Keratinocyte (primary cell): ENCODE results near the gene SLC27A5. TPM values are rescaled to one million over a fixed set of nuclear protein-coding genes. Genes with fewer than 3 reads are reported as not detected.

Source experiments
- DNase-seq: peaks from one replicate; pipeline ENCODE4 v3.0.0-alpha.2; 2011; ENCODE audit warnings: low read depth, missing footprints, low spot score
- FAIRE-seq: peaks from 2 replicates; lab custom pipeline; 2011; peaks lifted over from hg19 to GRCh38; lab: Jason Lieb, UNC
- H2AFZ ChIP-seq: 2 replicates; pipeline ENCODE4 v1.6.0; 2012; ENCODE audit warnings: low read length, control low read depth, inconsistent platforms; ENCODE audit not compliant: control insufficient read depth
- H3K27ac ChIP-seq: 2 replicates; pipeline ENCODE4 v1.5.1; 2011; ENCODE audit warnings: low read length; ENCODE audit not compliant: control insufficient read depth, insufficient read depth
- H3K27me3 ChIP-seq: 3 replicates; pipeline ENCODE4 v1.6.0; 2011; ENCODE audit warnings: low read length; ENCODE audit not compliant: control insufficient read depth, insufficient read depth; ENCODE audit errors: extremely low read depth
- H3K36me3 ChIP-seq, 2 experiments: 2 replicates in 1 of 2; 3 replicates in 1 of 2; pipeline ENCODE4 v1.5.1; 2011; ENCODE audit warnings: low read length in 2 of 2, mild to moderate bottlenecking in 1 of 2; ENCODE audit not compliant: control insufficient read depth in 2 of 2, insufficient read depth in 2 of 2; ENCODE audit errors: extremely low read depth in 1 of 2
- H3K4me1 ChIP-seq: 3 replicates; pipeline ENCODE4 v1.5.1; 2011; ENCODE audit warnings: low read length; ENCODE audit not compliant: control insufficient read depth, insufficient read depth; ENCODE audit errors: extremely low read depth
- H3K4me2 ChIP-seq: 3 replicates; pipeline ENCODE4 v1.6.0; 2011; ENCODE audit warnings: low read depth, low read length; ENCODE audit not compliant: control insufficient read depth, insufficient read depth; ENCODE audit errors: extremely low read depth
- H3K4me3 ChIP-seq, 3 experiments: fragments of 200-600 bp in 1 of 3; sonication (generic) in 1 of 3; 2 replicates in 2 of 3; 3 replicates in 1 of 3; pipeline ENCODE4 v1.5.1; 2011 to 2016; ENCODE audit warnings: low read length in 3 of 3, mild to moderate bottlenecking in 3 of 3, control low read depth in 2 of 3, inconsistent platforms in 1 of 3, low read depth in 1 of 3, mixed read lengths in 1 of 3, mixed run types in 1 of 3, moderate library complexity in 1 of 3; ENCODE audit not compliant: control insufficient read depth in 2 of 3, insufficient read depth in 2 of 3; ENCODE audit errors: extremely low read depth in 1 of 3
- H3K79me2 ChIP-seq: 2 replicates; pipeline ENCODE4 v1.6.0; 2012; ENCODE audit warnings: low read length; ENCODE audit not compliant: control insufficient read depth, insufficient read depth
- H3K9ac ChIP-seq: 3 replicates; pipeline ENCODE4 v1.6.0; 2011; ENCODE audit warnings: low read length; ENCODE audit not compliant: control insufficient read depth, insufficient read depth; ENCODE audit errors: extremely low read depth
- H3K9me1 ChIP-seq: 3 replicates; pipeline ENCODE4 v1.6.0; 2011; ENCODE audit warnings: low read length; ENCODE audit not compliant: control insufficient read depth, insufficient read depth; ENCODE audit errors: extremely low read depth
- H3K9me3 ChIP-seq: 2 replicates; pipeline ENCODE4 v1.5.1; 2012; ENCODE audit warnings: low read depth, low read length; ENCODE audit not compliant: control insufficient read depth
- H4K20me1 ChIP-seq: 3 replicates; pipeline ENCODE4 v1.6.0; 2011; ENCODE audit warnings: low read length; ENCODE audit not compliant: control insufficient read depth, insufficient read depth; ENCODE audit errors: extremely low read depth
- CTCF ChIP-seq, 3 experiments: IDR thresholded peaks in 1 of 3; conservative IDR thresholded peaks in 1 of 3; optimal IDR thresholded peaks in 1 of 3; 2 replicates in 2 of 3; 3 replicates in 1 of 3; pipeline versions ENCODE3 to v1.5.1; 2011; ENCODE audit warnings: low read length in 3 of 3, mild to moderate bottlenecking in 3 of 3, moderate library complexity in 2 of 3, control low read depth in 1 of 3, inconsistent platforms in 1 of 3; ENCODE audit not compliant: insufficient read depth in 2 of 3; ENCODE audit errors: extremely low read depth in 1 of 3
- EZH2 ChIP-seq: IDR thresholded peaks from one replicate; pipeline ENCODE4 v1.6.1; 2012; ENCODE audit warnings: inconsistent platforms, mild to moderate bottlenecking, low read length, moderate library complexity
- dilution Hi-C: fragments of 300-500 bp; cut with MboI; formaldehyde crosslinking; loops from one replicate; pipeline ENCODE4 v1.7.0; 2020; ENCODE audit warnings: low sequenced_read_pairs; ENCODE audit not compliant: extremely low pct_ligation_motif_present
- polyA plus RNA-seq, 5 experiments: library from polyadenylated mRNA; depleted of rRNA in 3 of 5; stranded (reverse) in 3 of 5; stranded (forward) in 1 of 5; unstranded in 1 of 5; fragments of >200 nt; gene quantifications; 1 replicate in 1 of 5; 2 replicates in 3 of 5; 3 replicates in 1 of 5; pipeline versions ENCODE4 v1.2.1 to v1.2.3, GENCODE V29; 2011 to 2012; ENCODE audit warnings: missing spikeins in 2 of 5, low read depth in 1 of 5, low replicate concordance in 1 of 5

Gene SLC27A5
- polyA plus RNA-seq, 1 donor (not counting 4 experiments of a cell fraction or from before 2014, with no cell fraction given): 13.4 TPM

GRCh38 chr19:58469241-58470013 lies 42.4 kb downstream of the SLC27A5 start:
- Histone ChIP-seq H3K9ac (no peak overlapping the region), H3K9me1 (no peaks in the 10 kb centered on the region), H3K27me3 (no peaks in the 10 kb centered on the region), H2AFZ (no peak overlapping the region), H3K9me3 (no peaks in the 10 kb centered on the region), H3K36me3 (peaks cover 0 to 15% of the 10 kb centered on the region in 2 experiments), H3K4me2 (no peak overlapping the region), H3K4me1 (peaks cover 14% of the 10 kb centered on the region), H3K4me3 (no peak overlapping the region), H3K27ac (no peak overlapping the region), H4K20me1 (peaks cover 4% of the 10 kb centered on the region), H3K79me2 (peaks cover 23% of the 10 kb centered on the region)
- dilution Hi-C loops: no loop called here
- no peak for DNase-seq
- TF ChIP-seq EZH2 (no peak), CTCF (optimal IDR thresholded peaks at IDR 0.05 in 1 of 3, IDR thresholded peaks at IDR 0.05 in 1 of 3, conservative IDR thresholded peaks at IDR 0.05 in 1 of 3; ENCODE audit: extremely low read depth in 1 of 3, insufficient read depth in 2 of 3, low read length in 3 of 3) (no peak)
- no peak for FAIRE-seq

- no peak overlapping the region for H2AFZ ChIP-seq
- no peaks in the 10 kb centered on the region for H3K9me3 ChIP-seq
- H3K9ac ChIP-seq: peak overlapping the region; percentile 22
- H4K20me1 ChIP-seq: peaks cover 4% of the 10 kb centered on the region
- H3K79me2 ChIP-seq: peaks cover 23% of the 10 kb centered on the region
- dilution Hi-C loops: no loop called here
- DNase-seq (no peak), FAIRE-seq (no peak)
- H3K4me2 ChIP-seq: peak overlapping the region; percentile 87
- H3K4me3 ChIP-seq: peak overlapping the region; percentile 24 to 99 (median 29)
- H3K36me3 ChIP-seq: peaks cover 0 to 15% of the 10 kb centered on the region in 2 experiments
- no peaks in the 10 kb centered on the region for H3K27me3 ChIP-seq
- H3K9me1 ChIP-seq: no peaks in the 10 kb centered on the region
- peaks cover 14% of the 10 kb centered on the region for H3K4me1 ChIP-seq
- TF ChIP-seq CTCF (optimal IDR thresholded peaks at IDR 0.05 in 1 of 3, IDR thresholded peaks at IDR 0.05 in 1 of 3, conservative IDR thresholded peaks at IDR 0.05 in 1 of 3; ENCODE audit: extremely low read depth in 1 of 3, insufficient read depth in 2 of 3, low read length in 3 of 3): peak in 1 of 3 experiments; percentile 51
- TF ChIP-seq EZH2: no peak
- peak overlapping the region; percentile 3 for H3K27ac ChIP-seq
Observed at GRCh38 chr19:58468216-58468839, 43.5 kb downstream of the SLC27A5 start.
